Cardiac muscle cell (in vitro differentiated cells and primary cell): ENCODE data around the gene WFDC13. TPM values are rescaled to one million over a fixed set of nuclear protein-coding genes. Genes with fewer than 3 reads are reported as not detected.
"Not testable (repeated sequence)": the region's sequence is repeated elsewhere in the genome, so short reads cannot be mapped to it uniquely, and the experiment has no call there.

Experiments
- DNase-seq, 2 donors: peaks; one replicate each; pipeline versions ENCODE4 v3.0.0 to v3.0.0-alpha.2; 2010 to 2017; ENCODE audit warnings: low read depth in 1 of 2, low spot score in 1 of 2
- H3K27ac ChIP-seq: fragments of 200-600 bp; sonication (generic); 2 replicates; pipeline ENCODE4 v1.5.1; 2016
- H3K27me3 ChIP-seq: fragments of 200-600 bp; sonication (generic); 2 replicates; pipeline ENCODE4 v1.6.0; 2016; ENCODE audit warnings: control low read depth
- H3K36me3 ChIP-seq: fragments of 200-600 bp; sonication (generic); 2 replicates; pipeline ENCODE4 v1.5.1; 2016; ENCODE audit warnings: control low read depth
- H3K4me1 ChIP-seq: fragments of 200-600 bp; sonication (generic); 2 replicates; pipeline ENCODE4 v1.8.1; 2017; ENCODE audit warnings: low read depth, mild to moderate bottlenecking, mixed run types
- H3K4me3 ChIP-seq: fragments of 200-600 bp; sonication (generic); 2 replicates; pipeline ENCODE4 v1.5.1; 2016; ENCODE audit warnings: mild to moderate bottlenecking
- H3K9me3 ChIP-seq: fragments of 200-600 bp; sonication (generic); 2 replicates; pipeline ENCODE4 v1.5.1; 2017; ENCODE audit warnings: low read depth, mild to moderate bottlenecking, control low read depth
- CTCF ChIP-seq: IDR thresholded peaks from 2 replicates; pipeline ENCODE4 v1.5.1; 2012; ENCODE audit warnings: low read depth, mild to moderate bottlenecking, low read length
- polyA plus RNA-seq: library from polyadenylated mRNA; unstranded; fragments of >200 nt; fragmentation: Nextera tagmentation; extraction: Ambion mirVana; gene quantifications from 2 replicates; pipeline ENCODE4 v1.2.1, GENCODE V29; 2016
- total RNA-seq: library from RNA; depleted of rRNA; stranded (reverse); fragments of >200 nt; gene quantifications from 2 replicates; pipeline ENCODE4 v1.2.3, GENCODE V29; 2016

WFDC13 gene
- total and polyA plus RNA-seq, 2 experiments from 2014 or later = not detected

DNA sequence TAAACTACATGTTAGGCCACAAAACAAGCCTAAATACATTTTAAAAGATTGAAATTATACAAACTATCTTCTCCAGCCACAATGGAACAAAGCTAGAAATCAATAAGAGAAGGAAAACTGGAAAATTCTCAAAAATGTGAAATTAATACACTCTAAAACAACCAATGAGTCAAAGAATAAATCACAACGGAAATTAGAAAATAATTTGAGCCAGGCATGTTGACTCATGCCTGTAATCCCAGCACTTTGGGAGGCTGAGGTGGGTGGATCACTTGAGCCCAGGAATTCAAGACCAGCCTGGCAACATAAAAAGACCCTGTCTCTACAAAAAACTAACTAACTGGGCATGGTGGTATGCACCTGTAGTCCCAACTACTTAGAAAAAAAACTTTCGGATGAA is 6.3 kb upstream of the WFDC13 start:
- no peak for DNase-seq
- no peak for TF ChIP-seq CTCF

GRCh38 chr20:45701104-45701503 is 734 bp upstream of the WFDC13 start:
- no peak for DNase-seq
- no peaks in the 10 kb centered on the region for H3K36me3 ChIP-seq
- no peaks in the 10 kb centered on the region for H3K4me1 ChIP-seq
- no peak for TF ChIP-seq CTCF
- no peak overlapping the region for H3K27ac ChIP-seq
- no peaks in the 10 kb centered on the region for H3K27me3 ChIP-seq
- no peak overlapping the region for H3K4me3 ChIP-seq
- no peaks in the 10 kb centered on the region for H3K9me3 ChIP-seq

More for the DNA sequence above, 6.3 kb upstream of the WFDC13 start:
- H3K27ac ChIP-seq = no peak overlapping the region
- no peaks in the 10 kb centered on the region for H3K36me3 ChIP-seq
- H3K4me3 ChIP-seq = no peak overlapping the region
- H3K4me1 ChIP-seq = no peaks in the 10 kb centered on the region
- no peaks in the 10 kb centered on the region for H3K27me3 ChIP-seq
- H3K9me3 ChIP-seq = no peaks in the 10 kb centered on the region

DNA sequence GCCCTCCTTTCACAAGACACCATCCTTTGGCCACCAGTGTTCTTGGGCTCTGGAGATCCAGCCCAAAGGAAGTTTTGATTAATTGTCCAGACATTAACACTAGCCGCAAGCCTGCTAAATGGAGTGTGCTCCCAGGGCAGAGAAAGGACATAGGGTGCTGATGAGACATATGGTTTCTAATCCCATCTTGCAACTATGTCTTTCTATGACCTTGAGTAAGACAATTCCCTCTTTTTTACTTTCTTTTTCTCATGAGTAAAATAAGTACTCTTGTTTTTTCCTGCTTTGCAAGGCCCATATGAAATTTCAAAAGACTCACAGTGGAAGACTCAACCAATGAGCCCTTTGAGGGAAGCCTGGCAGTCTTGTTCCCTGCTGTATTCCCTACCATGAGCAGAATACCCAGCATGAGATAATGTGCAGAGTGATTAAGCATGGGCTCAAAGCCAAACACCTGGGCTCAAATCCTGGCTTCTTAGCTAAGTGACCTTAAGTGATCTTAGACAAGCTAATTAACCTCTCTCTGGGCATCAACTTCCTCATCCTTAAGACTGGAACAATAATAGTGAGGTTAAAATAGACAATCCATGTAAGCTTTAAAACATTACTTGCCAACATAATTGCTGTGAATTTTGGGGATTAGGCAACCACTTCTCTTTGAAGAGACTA is 3.3 kb downstream of the WFDC13 start, which contains the start of gene WFDC10B:
Gene WFDC10B (minus strand): TSS at position 51 of the 669 bp plus-strand sequence. CDS start 19,027 bp downstream, outside the sequence.
- Histone ChIP-seq H3K4me1 (no peaks in the 10 kb centered on the region), H3K9me3 (no peaks in the 10 kb centered on the region), H3K27me3 (no peaks in the 10 kb centered on the region), H3K27ac (no peak within 1 kb of the TSS), H3K36me3 (no peaks in the 10 kb centered on the region), H3K4me3 (no peak within 1 kb of the TSS)
- no peak for DNase-seq
- no peak for TF ChIP-seq CTCF

DNA sequence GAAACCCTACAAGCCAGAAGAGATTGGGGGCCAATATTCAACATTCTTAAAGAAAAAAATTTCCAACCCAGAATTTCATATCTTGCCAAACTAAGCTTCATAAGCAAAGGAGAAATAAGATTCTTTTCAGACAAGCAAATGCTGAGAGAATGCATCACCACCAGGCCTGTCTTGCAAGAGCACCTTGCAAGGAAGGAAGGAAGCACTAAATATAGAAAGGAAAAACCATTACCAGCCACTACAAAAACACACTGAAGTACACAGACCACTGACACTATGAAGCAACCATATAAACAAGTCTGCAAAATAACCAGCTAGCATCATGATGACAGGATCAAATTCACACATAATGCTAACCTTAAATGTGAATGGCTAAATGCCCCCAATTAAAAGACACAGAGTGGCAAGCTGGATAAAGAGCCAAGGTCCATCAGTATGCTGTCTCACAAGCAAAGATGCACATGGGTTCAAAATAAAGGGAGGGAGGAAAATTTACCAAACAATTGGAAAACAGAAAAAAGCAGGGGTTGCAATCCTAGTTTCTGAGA is 14.4 kb downstream of the WFDC13 start:
- H3K4me1 ChIP-seq, H3K36me3 ChIP-seq, DNase-seq, H3K27ac ChIP-seq, H3K9me3 ChIP-seq, H3K4me3 ChIP-seq, H3K27me3 ChIP-seq: not testable (repeated sequence)

GRCh38 chr20:45722047-45722446 is 20.2 kb downstream of the WFDC13 start, which contains the start of gene SPINT4:
SPINT4 (plus strand) TSS chr20:45722347; CDS start chr20:45722368, 21 bp downstream.
- no peaks in the 10 kb centered on the region for H3K36me3 ChIP-seq
- H3K4me3 ChIP-seq = no peak within 1 kb of the TSS
- no peaks in the 10 kb centered on the region for H3K27me3 ChIP-seq
- no peak for DNase-seq
- no peak within 1 kb of the TSS for H3K27ac ChIP-seq
- no peaks in the 10 kb centered on the region for H3K4me1 ChIP-seq
- TF ChIP-seq CTCF = no peak
- H3K9me3 ChIP-seq = no peaks in the 10 kb centered on the region

DNA sequence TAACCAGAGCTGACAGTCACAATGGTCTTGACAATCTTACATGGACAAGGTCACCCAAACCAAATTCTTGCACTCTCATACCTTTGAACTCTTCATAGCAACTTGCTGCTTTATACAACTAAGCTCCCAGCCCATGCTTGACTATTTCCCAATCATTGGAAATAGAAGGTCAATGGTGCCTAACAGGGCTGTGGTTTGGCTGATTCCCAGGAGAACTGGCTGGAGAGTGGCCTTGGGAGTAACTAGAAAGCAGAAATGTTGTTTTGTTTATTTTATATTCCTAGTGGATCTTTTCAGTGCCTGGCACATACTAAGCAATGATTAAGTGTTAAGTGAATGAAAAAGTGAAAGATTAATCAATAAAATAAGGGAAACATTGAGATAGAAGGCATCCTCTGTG is 23.3 kb downstream of the WFDC13 start:
- no peaks in the 10 kb centered on the region for H3K4me1 ChIP-seq
- no peaks in the 10 kb centered on the region for H3K9me3 ChIP-seq
- DNase-seq = peak in 1 of 2 donors; percentile 17
- H3K27ac ChIP-seq = no peak overlapping the region
- no peaks in the 10 kb centered on the region for H3K36me3 ChIP-seq
- H3K27me3 ChIP-seq = no peaks in the 10 kb centered on the region
- no peak overlapping the region for H3K4me3 ChIP-seq
- no peak for TF ChIP-seq CTCF
